ENCODE data around the gene LDB2.

- TF ChIP-seq FOXK2 (IDR thresholded peaks at IDR 0.05) (no peak), FOXM1 (IDR thresholded peaks at IDR 0.05; ENCODE audit: borderline replicate concordance) (no peak), SUZ12 (IDR thresholded peaks at IDR 0.05) (no peak), HDGF (IDR thresholded peaks at IDR 0.05; ENCODE audit: borderline replicate concordance) (no peak)
- TF ChIP-seq, protein P1, sequence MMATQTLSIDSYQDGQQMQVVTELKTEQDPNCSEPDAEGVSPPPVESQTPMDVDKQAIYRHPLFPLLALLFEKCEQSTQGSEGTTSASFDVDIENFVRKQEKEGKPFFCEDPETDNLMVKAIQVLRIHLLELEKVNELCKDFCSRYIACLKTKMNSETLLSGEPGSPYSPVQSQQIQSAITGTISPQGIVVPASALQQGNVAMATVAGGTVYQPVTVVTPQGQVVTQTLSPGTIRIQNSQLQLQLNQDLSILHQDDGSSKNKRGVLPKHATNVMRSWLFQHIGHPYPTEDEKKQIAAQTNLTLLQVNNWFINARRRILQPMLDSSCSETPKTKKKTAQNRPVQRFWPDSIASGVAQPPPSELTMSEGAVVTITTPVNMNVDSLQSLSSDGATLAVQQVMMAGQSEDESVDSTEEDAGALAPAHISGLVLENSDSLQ (IDR thresholded peaks at IDR 0.05) = no peak
Observed at GRCh38 chr4:16814361-16814760, 84.1 kb downstream of the LDB2 start.
